ENCODE results near the gene SP2. TPM values are rescaled to one million over a fixed set of nuclear protein-coding genes. Genes with fewer than 3 reads are reported as not detected.

The SP2 gene
- total RNA-seq, 1 donor from 2014 or later, result 2.2 TPM

DNA sequence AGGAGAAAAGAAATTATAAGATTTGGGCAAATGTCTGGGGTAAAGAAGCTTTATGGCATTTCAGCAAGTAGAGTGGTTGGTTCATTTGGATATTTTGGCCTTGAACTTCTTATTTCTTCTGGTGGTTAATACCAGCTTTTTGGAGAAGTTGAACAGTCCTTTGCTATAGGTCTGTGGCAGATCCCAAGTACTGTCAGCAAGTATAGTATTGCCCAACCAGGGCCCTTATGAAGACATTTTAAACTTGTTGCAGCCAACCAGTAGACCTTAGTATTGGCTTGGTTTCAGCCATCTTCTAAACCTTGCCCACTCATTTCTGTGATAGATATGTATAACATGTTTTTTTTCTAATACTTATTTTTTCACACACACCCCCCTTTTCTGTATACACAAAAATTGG, 2.2 kb downstream of the SP2 start:
- Histone ChIP-seq H3K4me3 (ENCODE audit: low read depth, low read length) (no peak overlapping the region), H3K27me3 (ENCODE audit: control insufficient read depth, insufficient read depth, low read length) (no peaks in the 10 kb centered on the region), H3K36me3 (ENCODE audit: control insufficient read depth, insufficient read depth, low read length) (no peaks in the 10 kb centered on the region)
- TF ChIP-seq, protein P1, sequence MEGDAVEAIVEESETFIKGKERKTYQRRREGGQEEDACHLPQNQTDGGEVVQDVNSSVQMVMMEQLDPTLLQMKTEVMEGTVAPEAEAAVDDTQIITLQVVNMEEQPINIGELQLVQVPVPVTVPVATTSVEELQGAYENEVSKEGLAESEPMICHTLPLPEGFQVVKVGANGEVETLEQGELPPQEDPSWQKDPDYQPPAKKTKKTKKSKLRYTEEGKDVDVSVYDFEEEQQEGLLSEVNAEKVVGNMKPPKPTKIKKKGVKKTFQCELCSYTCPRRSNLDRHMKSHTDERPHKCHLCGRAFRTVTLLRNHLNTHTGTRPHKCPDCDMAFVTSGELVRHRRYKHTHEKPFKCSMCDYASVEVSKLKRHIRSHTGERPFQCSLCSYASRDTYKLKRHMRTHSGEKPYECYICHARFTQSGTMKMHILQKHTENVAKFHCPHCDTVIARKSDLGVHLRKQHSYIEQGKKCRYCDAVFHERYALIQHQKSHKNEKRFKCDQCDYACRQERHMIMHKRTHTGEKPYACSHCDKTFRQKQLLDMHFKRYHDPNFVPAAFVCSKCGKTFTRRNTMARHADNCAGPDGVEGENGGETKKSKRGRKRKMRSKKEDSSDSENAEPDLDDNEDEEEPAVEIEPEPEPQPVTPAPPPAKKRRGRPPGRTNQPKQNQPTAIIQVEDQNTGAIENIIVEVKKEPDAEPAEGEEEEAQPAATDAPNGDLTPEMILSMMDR (IDR thresholded peaks at IDR 0.05; ENCODE audit: insufficient read depth, low read length, poor library complexity, severe bottlenecking), result no peak
- DNase-seq (ENCODE audit: low read depth), result no peak

DNA sequence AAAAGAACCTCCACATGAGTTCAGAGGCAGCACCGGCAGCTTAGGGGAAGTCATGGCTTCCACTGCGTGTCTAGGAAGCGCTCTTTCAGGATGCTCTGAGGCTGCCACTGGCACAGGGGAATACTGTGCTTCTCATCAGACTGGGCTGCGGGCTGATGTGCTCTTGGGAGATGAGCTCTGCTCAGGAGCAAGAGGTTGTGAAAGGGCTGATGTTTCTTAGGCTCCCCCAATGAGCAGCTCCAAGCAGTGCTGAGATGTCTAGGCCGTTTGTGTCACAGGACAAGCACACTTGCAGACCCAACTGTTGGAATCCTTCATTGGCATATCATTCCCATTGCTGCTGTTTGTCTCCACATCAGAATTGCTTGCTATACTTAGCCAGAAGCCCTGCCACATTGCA, 3.6 kb downstream of the SP2 start:
- no peak for DNase-seq (ENCODE audit: low read depth)
- no peaks in the 10 kb centered on the region for H3K36me3 ChIP-seq (ENCODE audit: control insufficient read depth, insufficient read depth, low read length)
- H3K4me3 ChIP-seq (ENCODE audit: low read depth, low read length), result no peak overlapping the region
- H3K27me3 ChIP-seq (ENCODE audit: control insufficient read depth, insufficient read depth, low read length), result no peaks in the 10 kb centered on the region
- TF ChIP-seq, protein P1 (IDR thresholded peaks at IDR 0.05; ENCODE audit: insufficient read depth, low read length, poor library complexity, severe bottlenecking), result no peak

DNA sequence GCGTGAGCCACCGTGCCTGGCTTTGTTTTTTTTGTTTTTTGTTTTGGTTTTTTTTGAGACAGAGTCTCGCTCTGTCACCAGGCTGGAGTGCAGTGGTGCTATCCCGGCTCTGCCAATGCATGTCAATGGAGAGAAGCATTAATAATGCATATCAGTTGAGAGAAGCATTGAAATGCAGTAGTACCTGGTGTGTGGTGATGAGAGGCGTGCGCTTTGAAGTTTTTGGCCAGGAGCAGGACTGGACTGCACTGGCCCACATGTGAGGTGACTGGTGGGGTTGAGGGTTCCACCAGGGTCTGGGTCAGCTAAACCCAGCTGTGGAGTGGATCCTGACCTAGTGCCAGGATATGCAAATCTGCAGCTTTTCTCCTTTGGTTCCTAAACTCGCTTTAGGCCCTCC, 5.4 kb downstream of the SP2 start:
- DNase-seq (ENCODE audit: low read depth), result no peak
- Histone ChIP-seq H3K4me3 (ENCODE audit: low read depth, low read length) (no peak overlapping the region), H3K36me3 (ENCODE audit: control insufficient read depth, insufficient read depth, low read length) (no peaks in the 10 kb centered on the region), H3K27me3 (ENCODE audit: control insufficient read depth, insufficient read depth, low read length) (no peaks in the 10 kb centered on the region)
- TF ChIP-seq, protein P1 (IDR thresholded peaks at IDR 0.05; ENCODE audit: insufficient read depth, low read length, poor library complexity, severe bottlenecking), result no peak

DNA sequence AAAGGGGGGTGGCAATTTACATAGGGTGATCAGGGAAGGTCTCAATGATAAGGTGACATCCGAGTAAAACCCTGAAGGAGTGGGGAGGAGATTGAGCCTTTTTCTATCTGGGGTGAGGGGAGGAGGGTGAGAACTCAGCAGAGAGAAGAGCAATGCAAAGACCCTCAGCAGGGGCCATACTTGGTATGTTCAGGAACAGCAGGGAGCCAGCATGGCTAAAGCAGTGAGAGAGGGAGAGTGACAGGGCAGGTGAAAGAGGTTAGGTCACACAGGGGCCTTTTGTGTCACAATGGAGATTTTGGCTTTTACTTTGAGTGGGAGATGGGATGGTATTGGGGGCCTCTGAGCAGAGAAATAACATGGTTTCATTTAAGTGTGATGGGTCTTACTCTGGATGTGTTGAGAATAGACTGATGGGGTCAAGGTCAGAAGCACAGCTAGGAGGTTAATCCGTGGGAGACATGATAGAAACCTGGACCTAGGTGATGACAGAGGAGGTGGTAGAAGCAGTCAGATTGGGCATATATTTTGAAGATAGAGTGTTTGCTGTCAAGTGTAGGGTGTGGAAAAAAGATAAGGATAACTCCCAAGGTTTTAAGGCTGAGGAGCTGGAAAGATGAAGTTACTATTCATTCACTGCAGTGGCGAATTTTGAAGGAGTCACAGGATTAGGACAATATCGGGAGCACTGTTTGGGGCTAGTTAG, 6.2 kb downstream of the SP2 start:
- TF ChIP-seq, protein P1 (IDR thresholded peaks at IDR 0.05; ENCODE audit: insufficient read depth, low read length, poor library complexity, severe bottlenecking), result no peak
- Histone ChIP-seq H3K36me3 (ENCODE audit: control insufficient read depth, insufficient read depth, low read length) (no peaks in the 10 kb centered on the region), H3K4me3 (ENCODE audit: low read depth, low read length) (no peak overlapping the region), H3K27me3 (ENCODE audit: control insufficient read depth, insufficient read depth, low read length) (no peaks in the 10 kb centered on the region)
- DNase-seq (ENCODE audit: low read depth), result no peak

DNA sequence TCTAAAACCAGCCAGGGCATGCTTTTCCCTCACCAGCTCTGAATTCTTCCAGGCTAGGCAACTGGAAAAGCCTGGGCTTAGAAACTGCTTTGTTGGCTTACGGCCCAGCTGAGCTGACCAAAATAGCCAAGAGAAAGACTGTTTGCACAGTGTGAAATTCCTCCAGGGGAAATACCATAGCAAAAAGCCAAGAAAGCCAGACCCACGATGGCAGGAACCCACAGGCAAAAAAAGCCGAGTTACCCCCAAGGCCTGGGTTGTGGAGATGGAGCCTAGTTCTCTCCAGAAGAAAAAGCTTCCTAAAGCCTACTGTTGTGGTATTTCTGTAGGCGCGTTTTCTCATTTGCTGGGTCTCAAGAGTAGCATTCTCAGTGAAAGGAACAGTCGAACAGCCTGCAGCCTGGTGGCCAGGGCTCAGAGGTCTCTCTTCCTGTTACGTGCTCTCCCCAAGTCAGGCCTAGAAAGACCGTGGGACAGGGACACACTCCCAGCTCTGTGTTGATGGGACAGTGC, 9.2 kb downstream of the SP2 start:
- Histone ChIP-seq H3K27me3 (ENCODE audit: control insufficient read depth, insufficient read depth, low read length) (no peaks in the 10 kb centered on the region), H3K36me3 (ENCODE audit: control insufficient read depth, insufficient read depth, low read length) (no peaks in the 10 kb centered on the region), H3K4me3 (ENCODE audit: low read depth, low read length) (no peak overlapping the region)
- TF ChIP-seq, protein P1 (IDR thresholded peaks at IDR 0.05; ENCODE audit: insufficient read depth, low read length, poor library complexity, severe bottlenecking), result no peak
- no peak for DNase-seq (ENCODE audit: low read depth)

DNA sequence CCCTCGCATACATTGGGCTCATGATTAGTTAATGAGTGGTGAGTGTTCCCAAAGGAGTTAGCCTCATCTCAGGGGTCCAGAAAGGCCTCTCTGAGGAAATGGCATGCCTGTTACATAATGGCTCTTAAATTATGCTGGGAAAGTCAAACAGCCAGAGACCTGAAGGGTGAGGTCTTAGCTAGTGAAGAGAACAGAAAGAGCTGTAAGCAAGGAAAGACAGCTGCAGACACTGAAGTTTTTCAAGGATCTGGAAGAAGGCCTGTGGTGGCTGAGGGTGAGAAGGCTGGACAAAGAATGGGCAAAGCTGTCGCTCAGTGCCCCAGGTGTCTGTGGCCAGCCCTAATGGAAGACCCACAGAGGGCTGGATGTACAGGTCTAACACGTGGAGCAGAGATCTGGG, 10.4 kb downstream of the SP2 start:
- no peaks in the 10 kb centered on the region for H3K27me3 ChIP-seq (ENCODE audit: control insufficient read depth, insufficient read depth, low read length)
- no peak for DNase-seq (ENCODE audit: low read depth)
- TF ChIP-seq, protein P1 (IDR thresholded peaks at IDR 0.05; ENCODE audit: insufficient read depth, low read length, poor library complexity, severe bottlenecking), result no peak
- H3K4me3 ChIP-seq (ENCODE audit: low read depth, low read length), result no peak overlapping the region
- H3K36me3 ChIP-seq (ENCODE audit: control insufficient read depth, insufficient read depth, low read length), result no peaks in the 10 kb centered on the region

All from kidney epithelial cell (primary cell).